Mesendoderm (in vitro differentiated cells): Measurements from ENCODE around the gene CAMK4.
A peak's percentile ranks its signal among the peaks of the same experiment; 100 is the strongest.

Source experiments
- DNase-seq: peaks from one replicate; pipeline ENCODE4 v3.0.0; 2013
- H2AK5ac ChIP-seq: 2 replicates; pipeline ENCODE4 v1.6.1; 2013; ENCODE audit warnings: low read length, inconsistent platforms
- H2BK120ac ChIP-seq: 2 replicates; pipeline ENCODE4 v1.6.1; 2013; ENCODE audit warnings: low read depth, mild to moderate bottlenecking, low read length, moderate library complexity, mixed read lengths
- H2BK15ac ChIP-seq: replicated peaks from 2 replicates; pipeline ENCODE4 v1.6.1; 2013; ENCODE audit warnings: low read depth, mild to moderate bottlenecking, moderate library complexity
- H2BK5ac ChIP-seq: 2 replicates; pipeline ENCODE4 v1.6.1; 2013; ENCODE audit warnings: low read length, inconsistent platforms
- H3K18ac ChIP-seq: 2 replicates; pipeline ENCODE4 v1.6.1; 2013; ENCODE audit warnings: mild to moderate bottlenecking, low read length, mixed read lengths
- H3K23ac ChIP-seq: one replicate; pipeline ENCODE4 v1.6.1; 2013; ENCODE audit warnings: low read length
- H3K27ac ChIP-seq: 2 replicates; pipeline ENCODE4 v1.5.1; 2013; ENCODE audit warnings: low read depth, mild to moderate bottlenecking, inconsistent platforms, low read length, moderate library complexity
- H3K27me3 ChIP-seq: 2 replicates; pipeline ENCODE4 v1.6.1; 2013; ENCODE audit warnings: low read length, control low read depth, mild to moderate bottlenecking, inconsistent platforms; ENCODE audit not compliant: insufficient read depth, poor library complexity
- H3K36me3 ChIP-seq: 2 replicates; pipeline ENCODE4 v1.6.1; 2013; ENCODE audit warnings: low read length, inconsistent platforms; ENCODE audit not compliant: control insufficient read depth, insufficient read depth
- H3K4ac ChIP-seq: one replicate; pipeline ENCODE4 v1.6.1; 2013; ENCODE audit warnings: low read depth, mild to moderate bottlenecking, low read length, moderate library complexity
- H3K4me1 ChIP-seq: 2 replicates; pipeline ENCODE4 v1.6.1; 2013; ENCODE audit warnings: low read depth, low read length, inconsistent platforms; ENCODE audit not compliant: control insufficient read depth
- H3K4me2 ChIP-seq: 2 replicates; pipeline ENCODE4 v1.6.1; 2013; ENCODE audit warnings: low read length
- H3K4me3 ChIP-seq: 2 replicates; pipeline ENCODE4 v1.5.1; 2013; ENCODE audit warnings: mild to moderate bottlenecking, low read length
- H3K56ac ChIP-seq: one replicate; pipeline ENCODE4 v1.6.1; 2013; ENCODE audit warnings: low read length
- H3K79me1 ChIP-seq: 2 replicates; pipeline ENCODE4 v1.6.1; 2013; ENCODE audit warnings: low read length, inconsistent platforms
- H3K79me2 ChIP-seq: 2 replicates; pipeline ENCODE4 v1.6.1; 2013; ENCODE audit warnings: mild to moderate bottlenecking, low read length; ENCODE audit not compliant: control insufficient read depth, insufficient read depth
- H3K9ac ChIP-seq: 2 replicates; pipeline ENCODE4 v1.6.1; 2013; ENCODE audit warnings: low read length, inconsistent platforms
- H4K5ac ChIP-seq: one replicate; pipeline ENCODE4 v1.6.1; 2013; ENCODE audit warnings: low read length
- H4K8ac ChIP-seq: one replicate; pipeline ENCODE4 v1.6.1; 2013; ENCODE audit warnings: low read depth, mild to moderate bottlenecking, control low read depth, low read length, moderate library complexity
- WGBS: extraction: QIAGEN DNeasy Blood & Tissue Kit; methylation state at CpG from one replicate; pipeline ENCODE4 v1.1.7; 2013; ENCODE audit warnings: low lambda C conversion rate, missing lambda C conversion rate; ENCODE audit not compliant: insufficient coverage; ENCODE audit errors: extremely low coverage; 5-methylcytosine and 5-hydroxymethylcytosine counted together

CAMK4 gene

GRCh38 chr5:111486055-111486454 is 261.9 kb downstream of the CAMK4 start:
- H3K79me1 ChIP-seq, result no peaks in the 10 kb centered on the region
- no CpG with 5 or more reads among the region's 2 CpGs for WGBS
- no peak for DNase-seq
- no peak overlapping the region for H3K4me2 ChIP-seq
- no peak overlapping the region for H3K56ac ChIP-seq
- H3K4me1 ChIP-seq, result no peaks in the 10 kb centered on the region
- no peak overlapping the region for H2BK5ac ChIP-seq
- no peak overlapping the region for H4K5ac ChIP-seq
- H3K9ac ChIP-seq, result no peak overlapping the region
- no peaks in the 10 kb centered on the region for H3K27me3 ChIP-seq
- H2AK5ac ChIP-seq, result no peak overlapping the region
- H2BK15ac ChIP-seq, result no peak overlapping the region
- no peak overlapping the region for H3K23ac ChIP-seq
- H3K4me3 ChIP-seq, result no peak overlapping the region
- no peak overlapping the region for H4K8ac ChIP-seq
- no peak overlapping the region for H3K4ac ChIP-seq
- H3K27ac ChIP-seq, result no peak overlapping the region
- H2BK120ac ChIP-seq, result no peak overlapping the region
- H3K36me3 ChIP-seq, result no peaks in the 10 kb centered on the region
- no peaks in the 10 kb centered on the region for H3K79me2 ChIP-seq
- H3K18ac ChIP-seq, result no peak overlapping the region

GRCh38 chr5:111486926-111487325 is 262.7 kb downstream of the CAMK4 start:
- Histone ChIP-seq H3K27ac (no peak overlapping the region), H3K79me1 (no peaks in the 10 kb centered on the region), H3K27me3 (no peaks in the 10 kb centered on the region), H3K4me3 (no peak overlapping the region), H3K23ac (no peak overlapping the region), H4K5ac (no peak overlapping the region), H3K18ac (no peak overlapping the region), H2BK15ac (no peak overlapping the region), H2BK5ac (no peak overlapping the region), H2BK120ac (no peak overlapping the region), H3K36me3 (no peaks in the 10 kb centered on the region), H3K4me2 (no peak overlapping the region), H3K4me1 (no peaks in the 10 kb centered on the region), H4K8ac (no peak overlapping the region), H3K56ac (no peak overlapping the region), H3K79me2 (no peaks in the 10 kb centered on the region), H3K4ac (no peak overlapping the region), H3K9ac (no peak overlapping the region), H2AK5ac (no peak overlapping the region)
- DNase-seq, result no peak

- Histone ChIP-seq H3K27ac (no peak overlapping the region), H3K79me1 (no peaks in the 10 kb centered on the region), H3K4me1 (no peaks in the 10 kb centered on the region), H2BK5ac (no peak overlapping the region), H4K5ac (no peak overlapping the region), H3K9ac (no peak overlapping the region), H3K4me3 (no peak overlapping the region), H3K56ac (no peak overlapping the region), H3K18ac (no peak overlapping the region), H3K4me2 (no peak overlapping the region), H2BK120ac (no peak overlapping the region), H3K27me3 (no peaks in the 10 kb centered on the region), H2AK5ac (no peak overlapping the region), H2BK15ac (no peak overlapping the region), H3K36me3 (no peaks in the 10 kb centered on the region), H4K8ac (no peak overlapping the region), H3K23ac (no peak overlapping the region), H3K4ac (no peak overlapping the region), H3K79me2 (no peaks in the 10 kb centered on the region)
- DNase-seq, result no peak
Observed at GRCh38 chr5:111488353-111488752, 264.2 kb downstream of the CAMK4 start.

- Histone ChIP-seq H2BK5ac (no peak overlapping the region), H2AK5ac (no peak overlapping the region), H3K4me1 (no peaks in the 10 kb centered on the region), H3K18ac (peak overlapping the region; percentile 39), H4K8ac (no peak overlapping the region), H3K9ac (no peak overlapping the region), H3K4me3 (no peak overlapping the region), H3K79me1 (no peaks in the 10 kb centered on the region), H3K27me3 (no peaks in the 10 kb centered on the region), H2BK120ac (no peak overlapping the region), H4K5ac (no peak overlapping the region), H3K27ac (no peak overlapping the region), H3K36me3 (no peaks in the 10 kb centered on the region), H3K56ac (no peak overlapping the region), H3K4ac (no peak overlapping the region), H3K23ac (no peak overlapping the region), H2BK15ac (no peak overlapping the region), H3K4me2 (no peak overlapping the region), H3K79me2 (no peaks in the 10 kb centered on the region)
- WGBS, result no CpG with 5 or more reads among the region's 2 CpGs
- DNase-seq, result no peak
Observed at GRCh38 chr5:111493031-111493430, 268.8 kb downstream of the CAMK4 start.

GRCh38 chr5:111494355-111494999 is 270.3 kb downstream of the CAMK4 start:
- Histone ChIP-seq H3K36me3 (no peaks in the 10 kb centered on the region), H3K27ac (no peak overlapping the region)
- WGBS, result no CpG with 5 or more reads among the region's 2 CpGs

GRCh38 chr5:111495159-111495558 is 271.0 kb downstream of the CAMK4 start:
- H3K23ac ChIP-seq, result no peak overlapping the region
- no peak overlapping the region for H3K4me3 ChIP-seq
- H3K27ac ChIP-seq, result no peak overlapping the region
- H2BK5ac ChIP-seq, result no peak overlapping the region
- no peaks in the 10 kb centered on the region for H3K79me1 ChIP-seq
- no peaks in the 10 kb centered on the region for H3K27me3 ChIP-seq
- no peak overlapping the region for H2AK5ac ChIP-seq
- no CpG with 5 or more reads among the region's 1 CpG for WGBS
- no peak for DNase-seq
- H2BK120ac ChIP-seq, result no peak overlapping the region
- H3K9ac ChIP-seq, result no peak overlapping the region
- H3K36me3 ChIP-seq, result no peaks in the 10 kb centered on the region
- no peaks in the 10 kb centered on the region for H3K79me2 ChIP-seq
- H4K5ac ChIP-seq, result no peak overlapping the region
- no peak overlapping the region for H4K8ac ChIP-seq
- no peak overlapping the region for H3K56ac ChIP-seq
- H3K4ac ChIP-seq, result no peak overlapping the region
- peak overlapping the region; percentile 57 for H2BK15ac ChIP-seq
- H3K18ac ChIP-seq, result peak overlapping the region; percentile 39
- no peaks in the 10 kb centered on the region for H3K4me1 ChIP-seq
- no peak overlapping the region for H3K4me2 ChIP-seq

More at GRCh38 chr5:111494355-111494999, 270.3 kb downstream of the CAMK4 start:
- Histone ChIP-seq H3K4me1 (no peaks in the 10 kb centered on the region), H3K4me2 (no peak overlapping the region), H2BK120ac (peak overlapping the region; percentile 88), H2BK15ac (no peak overlapping the region), H3K23ac (no peak overlapping the region), H2AK5ac (no peak overlapping the region), H2BK5ac (no peak overlapping the region), H4K5ac (no peak overlapping the region), H3K56ac (no peak overlapping the region), H3K9ac (no peak overlapping the region), H3K4ac (no peak overlapping the region), H3K4me3 (no peak overlapping the region), H3K79me2 (no peaks in the 10 kb centered on the region), H3K27me3 (no peaks in the 10 kb centered on the region), H3K79me1 (no peaks in the 10 kb centered on the region), H4K8ac (no peak overlapping the region), H3K18ac (peak overlapping the region; percentile 68)
- DNase-seq, result no peak
